Prostate gland (tissue), 2 donors: Measurements from ENCODE around the gene EIPR1.

Experiments
- POLR2A ChIP-seq: fragments of 450-650 bp; IDR thresholded peaks from one replicate; pipeline ENCODE4 v1.6.1; 2016; ENCODE audit warnings: antibody characterized with exemption, mild to moderate bottlenecking
- TF ChIP-seq, protein P1 (sequence below), 4 experiments: fragments of 200-600 bp in 2 of 4; fragments of 450-650 bp in 2 of 4; sonication (generic) in 2 of 4; IDR thresholded peaks; 1 replicate in 3 of 4; 2 replicates in 1 of 4; pipeline ENCODE4 v1.5.1; 2016 to 2019; ENCODE audit warnings: antibody characterized with exemption in 4 of 4, mild to moderate bottlenecking in 2 of 4, moderate library complexity in 2 of 4

DNA sequence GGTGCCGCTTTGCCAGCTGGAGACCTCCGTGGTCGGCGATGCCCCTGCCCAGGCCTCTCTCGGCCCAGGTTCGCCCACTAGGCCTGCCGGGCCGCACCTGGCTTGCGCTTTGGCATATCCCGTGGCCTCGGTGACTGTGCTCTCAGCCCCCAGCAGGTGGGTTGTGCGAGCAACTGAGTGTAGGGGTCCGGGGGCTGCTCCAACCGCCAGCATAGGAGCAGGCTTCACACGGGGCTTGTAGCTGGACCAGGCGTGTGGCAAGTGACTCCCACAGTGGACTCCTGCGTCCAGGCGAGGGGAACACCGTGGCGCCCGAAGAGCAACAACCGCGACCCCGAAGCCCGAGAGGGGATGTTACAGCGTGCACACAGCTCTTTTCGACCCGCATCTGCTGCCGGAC, 11.6 kb upstream of the EIPR1 start:
- TF ChIP-seq, protein P1, sequence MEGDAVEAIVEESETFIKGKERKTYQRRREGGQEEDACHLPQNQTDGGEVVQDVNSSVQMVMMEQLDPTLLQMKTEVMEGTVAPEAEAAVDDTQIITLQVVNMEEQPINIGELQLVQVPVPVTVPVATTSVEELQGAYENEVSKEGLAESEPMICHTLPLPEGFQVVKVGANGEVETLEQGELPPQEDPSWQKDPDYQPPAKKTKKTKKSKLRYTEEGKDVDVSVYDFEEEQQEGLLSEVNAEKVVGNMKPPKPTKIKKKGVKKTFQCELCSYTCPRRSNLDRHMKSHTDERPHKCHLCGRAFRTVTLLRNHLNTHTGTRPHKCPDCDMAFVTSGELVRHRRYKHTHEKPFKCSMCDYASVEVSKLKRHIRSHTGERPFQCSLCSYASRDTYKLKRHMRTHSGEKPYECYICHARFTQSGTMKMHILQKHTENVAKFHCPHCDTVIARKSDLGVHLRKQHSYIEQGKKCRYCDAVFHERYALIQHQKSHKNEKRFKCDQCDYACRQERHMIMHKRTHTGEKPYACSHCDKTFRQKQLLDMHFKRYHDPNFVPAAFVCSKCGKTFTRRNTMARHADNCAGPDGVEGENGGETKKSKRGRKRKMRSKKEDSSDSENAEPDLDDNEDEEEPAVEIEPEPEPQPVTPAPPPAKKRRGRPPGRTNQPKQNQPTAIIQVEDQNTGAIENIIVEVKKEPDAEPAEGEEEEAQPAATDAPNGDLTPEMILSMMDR (IDR thresholded peaks at IDR 0.05) = no peak
- TF ChIP-seq POLR2A = no peak
